Naive thymus-derived CD4-positive, alpha-beta T cell (primary cell): Measurements from ENCODE around the gene GTF2F2. TPM values are rescaled to one million over a fixed set of nuclear protein-coding genes. Genes with fewer than 3 reads are reported as not detected.

ENCODE experiments used
- ATAC-seq: fragments of 150-1000 bp; cut with Tn5 transposase; 2 replicates; pipeline ENCODE4 v1.10.0; 2021; ENCODE audit warnings: mild to moderate bottlenecking, moderate library complexity
- CTCF ChIA-PET: fragments of 350-600 bp; sonication (Branson Sonifier 250); formaldehyde crosslinking; loops from one replicate; lab custom pipeline; 2021; ENCODE audit warnings: antibody characterized with exemption; lab: Charles Lee
- POLR2A ChIA-PET: fragments of 350-600 bp; sonication (Branson Sonifier 250); formaldehyde crosslinking; loops from one replicate; lab custom pipeline; 2021; ENCODE audit warnings: antibody characterized with exemption, inconsistent platforms; lab: Charles Lee
- DNase-seq, 9 donors: peaks; one replicate each; pipeline versions ENCODE4 v3.0.0 to v3.0.0-alpha.2; 2020 to 2022; ENCODE audit warnings: mixed read lengths in 1 of 9
- H3K27ac ChIP-seq: one replicate; pipeline ENCODE4 v1.7.0; 2013; ENCODE audit warnings: mild to moderate bottlenecking, low read depth, low read length, moderate library complexity
- H3K27me3 ChIP-seq, 2 donors: one replicate each; pipeline ENCODE4 v1.7.0; 2013; ENCODE audit warnings: low read length in 2 of 2, mild to moderate bottlenecking in 2 of 2, moderate library complexity in 2 of 2; ENCODE audit not compliant: control insufficient read depth in 2 of 2, insufficient read depth in 2 of 2
- H3K36me3 ChIP-seq, 3 experiments: 1 replicate in 2 of 3; 2 replicates in 1 of 3; pipeline ENCODE4 v1.7.0; 2013; ENCODE audit warnings: low read length in 3 of 3, mild to moderate bottlenecking in 3 of 3, moderate library complexity in 1 of 3; ENCODE audit not compliant: insufficient read depth in 3 of 3, control insufficient read depth in 2 of 3
- H3K4me1 ChIP-seq, 2 donors: one replicate each; pipeline ENCODE4 v1.7.0; 2013; ENCODE audit warnings: low read length in 2 of 2, mild to moderate bottlenecking in 2 of 2, moderate library complexity in 1 of 2; ENCODE audit not compliant: control insufficient read depth in 2 of 2, insufficient read depth in 2 of 2
- H3K4me3 ChIP-seq: 2 replicates; pipeline ENCODE4 v1.7.0; 2013; ENCODE audit warnings: mild to moderate bottlenecking, low read length
- H3K9me3 ChIP-seq, 3 experiments: 1 replicate in 2 of 3; 2 replicates in 1 of 3; pipeline ENCODE4 v1.7.0; 2013; ENCODE audit warnings: low read length in 3 of 3; ENCODE audit not compliant: control insufficient read depth in 2 of 3
- H3K27ac Mint-ChIP-seq, 9 donors: one replicate each; pipeline ENCODE4 v1.8.0; 2020 to 2022; ENCODE audit warnings: mixed read lengths in 9 of 9, mild to moderate bottlenecking in 8 of 9, moderate library complexity in 5 of 9, inconsistent platforms in 2 of 9
- H3K27me3 Mint-ChIP-seq, 5 donors: one replicate each; pipeline ENCODE4 v1.8.0; 2021 to 2022; ENCODE audit warnings: mixed read lengths in 5 of 5, mild to moderate bottlenecking in 1 of 5
- H3K36me3 Mint-ChIP-seq, 5 donors: one replicate each; pipeline ENCODE4 v1.8.0; 2020 to 2022; ENCODE audit warnings: mixed read lengths in 5 of 5, mild to moderate bottlenecking in 3 of 5, inconsistent platforms in 1 of 5
- H3K4me1 Mint-ChIP-seq, 7 donors: one replicate each; pipeline ENCODE4 v1.8.0; 2020 to 2022; ENCODE audit warnings: mixed read lengths in 7 of 7, mild to moderate bottlenecking in 3 of 7, inconsistent platforms in 1 of 7
- H3K4me3 Mint-ChIP-seq, 10 donors: one replicate each; pipeline ENCODE4 v1.8.0; 2020 to 2022; ENCODE audit warnings: mild to moderate bottlenecking in 10 of 10, mixed read lengths in 10 of 10, moderate library complexity in 6 of 10, inconsistent platforms in 2 of 10
- H3K9me3 Mint-ChIP-seq, 11 donors: one replicate each; pipeline ENCODE4 v1.8.0; 2020 to 2022; ENCODE audit warnings: mixed read lengths in 11 of 11, mild to moderate bottlenecking in 4 of 11, inconsistent platforms in 1 of 11, moderate library complexity in 1 of 11
- intact Hi-C, 2 donors: fragments of 100-400 bp; cut with micrococcal nuclease; formaldehyde crosslinking; loops; one replicate each; pipeline ENCODE4 v1.15.1; 2023
- polyA plus RNA-seq, 2 donors: library from polyadenylated mRNA; unstranded; fragments of 300-500 nt; fragmentation: Illumina TruSeq; gene quantifications; one replicate each; pipeline ENCODE4 v1.2.3, GENCODE V29; 2021
- total RNA-seq, 6 experiments: library from RNA in 5 of 6; stranded (reverse) in 5 of 6; gene quantifications; 1 replicate in 5 of 6; 2 replicates in 1 of 6; pipeline ENCODE4 v1.2.3 and lab custom pipeline; 2021 to 2026

The GTF2F2 gene
- total and polyA plus RNA-seq, 7 experiments from 2014 or later = 6.7 to 20.4 (median 14.1) TPM

GRCh38 chr13:45218689-45219088, 98.4 kb downstream of the GTF2F2 start:
- ChIA-PET POLR2A (interaction anchor here (0.7 kb wide), 1 partner anchor 118 kb away, joined by 3 read pairs; no protein-coding TSS in a partner anchor), CTCF (no interaction called here)
- Histone ChIP-seq H3K4me1 (no peaks in the 10 kb centered on the region), H3K27me3 (no peaks in the 10 kb centered on the region), H3K36me3 (no peaks in the 10 kb centered on the region), H3K4me3 (no peak overlapping the region), H3K9me3 (no peaks in the 10 kb centered on the region), H3K27ac (no peak overlapping the region)
- Mint-ChIP-seq H3K4me3 (no peak overlapping the region), H3K27me3 (no peaks in the 10 kb centered on the region), H3K36me3 (peaks cover 0 to 30% (median 8%) of the 10 kb centered on the region in 5 donors), H3K9me3 (peaks cover 0 to 5% (median 0%) of the 10 kb centered on the region in 11 donors), H3K4me1 (peaks cover 2 to 33% (median 13%) of the 10 kb centered on the region in 7 donors), H3K27ac (peak overlapping the region in 1 of 9 donors; percentile 69)
- DNase-seq (no peak), ATAC-seq (no peak)
- intact Hi-C loops = no loop called here

DNA sequence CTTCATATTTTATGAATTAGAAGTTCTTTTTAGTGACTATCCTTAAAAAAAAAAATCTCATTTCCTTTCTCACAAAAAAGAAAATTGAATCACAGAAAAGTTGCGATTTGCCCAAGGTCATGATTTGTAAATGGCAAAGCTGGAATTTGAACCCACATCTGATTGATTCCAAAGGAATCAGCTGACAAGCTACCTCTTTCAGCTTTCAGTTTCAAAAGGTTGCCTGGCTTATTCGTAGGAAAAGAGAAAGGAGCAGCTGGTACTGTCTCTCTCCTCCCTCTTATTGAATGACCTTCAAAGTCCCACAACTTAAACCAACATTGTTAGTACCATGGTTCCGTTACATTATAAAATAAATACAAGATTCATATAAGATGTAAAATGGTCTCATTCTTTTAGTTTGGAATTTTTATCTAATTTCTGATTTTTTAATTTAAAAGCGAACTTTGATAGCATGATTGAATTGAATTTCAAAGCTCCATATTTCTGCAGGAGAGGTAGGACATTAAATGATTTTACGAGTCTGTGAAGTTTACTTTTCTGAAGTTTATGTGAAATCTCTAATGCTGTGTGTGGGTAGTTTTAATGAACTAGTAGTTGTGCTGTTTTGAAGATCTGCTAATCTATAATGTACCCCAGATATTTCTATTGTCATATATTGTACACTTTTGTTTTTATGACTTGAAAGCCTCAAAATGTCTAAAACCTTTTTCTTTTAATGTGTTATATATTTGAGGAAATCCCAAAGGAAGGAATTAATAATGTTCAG, 99.0 kb downstream of the GTF2F2 start:
- Histone ChIP-seq H3K9me3 (no peaks in the 10 kb centered on the region), H3K27me3 (no peaks in the 10 kb centered on the region), H3K4me1 (no peaks in the 10 kb centered on the region), H3K4me3 (no peak overlapping the region), H3K27ac (no peak overlapping the region), H3K36me3 (no peaks in the 10 kb centered on the region)
- Mint-ChIP-seq H3K4me1 (peaks cover 5 to 33% (median 14%) of the 10 kb centered on the region in 7 donors), H3K4me3 (no peak overlapping the region), H3K27ac (no peak overlapping the region), H3K27me3 (no peaks in the 10 kb centered on the region), H3K36me3 (peaks cover 0 to 34% (median 12%) of the 10 kb centered on the region in 5 donors), H3K9me3 (peaks cover 0 to 5% (median 0%) of the 10 kb centered on the region in 11 donors)
- ATAC-seq (no peak), DNase-seq (no peak)
- intact Hi-C loops = no loop called here
- CTCF ChIA-PET = interaction anchor here (0.9 kb wide), 1 partner anchor 172 kb away, joined by 3 read pairs; no protein-coding TSS in a partner anchor
- POLR2A ChIA-PET = interaction anchor here (0.7 kb wide), 1 partner anchor 118 kb away, joined by 3 read pairs; no protein-coding TSS in a partner anchor

DNA sequence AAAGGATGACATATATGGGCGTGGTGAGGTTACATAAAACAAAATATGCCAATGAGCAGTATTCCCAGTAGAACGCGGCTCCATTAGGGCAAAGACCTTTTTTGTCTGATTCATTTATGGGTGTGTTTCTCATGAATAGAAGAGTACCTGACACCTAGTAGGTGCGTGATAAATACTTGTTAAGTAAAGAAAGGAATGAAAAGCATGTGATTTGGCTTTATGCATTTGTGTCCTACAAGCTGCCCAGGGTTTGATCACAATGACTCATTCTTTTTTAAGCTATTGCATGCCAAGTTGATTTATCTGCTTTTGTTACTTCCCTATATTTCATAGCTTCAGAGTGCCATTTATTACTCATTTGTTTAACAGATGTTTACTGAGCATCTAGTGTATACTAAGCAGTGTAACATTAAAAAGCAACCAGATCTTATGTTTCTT, 99.6 kb downstream of the GTF2F2 start:
- CTCF ChIA-PET = interaction anchor here (0.9 kb wide), 1 partner anchor 173 kb away, joined by 3 read pairs; no protein-coding TSS in a partner anchor
- no peak for DNase-seq
- intact Hi-C loops = no loop called here

DNA sequence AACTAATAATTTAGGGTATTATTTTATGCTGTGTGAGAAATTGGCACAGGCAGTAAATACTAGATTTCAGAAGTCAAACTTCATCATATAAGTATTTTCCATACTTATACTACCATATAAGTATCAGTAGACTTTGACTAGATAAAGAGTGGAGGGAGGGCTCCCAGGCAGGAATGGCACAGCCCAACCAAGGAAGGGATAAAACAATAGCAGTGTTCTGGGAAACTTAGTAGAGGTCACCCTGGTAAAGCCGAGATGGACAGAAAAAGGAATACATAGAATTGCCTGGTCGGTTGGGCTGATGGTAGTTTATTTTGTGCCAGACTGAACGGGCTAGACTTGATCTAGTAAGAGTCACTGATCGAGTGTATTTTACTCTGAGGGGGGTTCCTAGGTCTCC, 100.1 kb downstream of the GTF2F2 start:
- peaks cover 0 to 38% (median 13%) of the 10 kb centered on the region in 5 donors for H3K36me3 Mint-ChIP-seq
- CTCF ChIA-PET = interaction anchor here (0.9 kb wide), 1 partner anchor 173 kb away, joined by 3 read pairs; no protein-coding TSS in a partner anchor
- intact Hi-C loops = no loop called here

More for the DNA sequence above, 99.6 kb downstream of the GTF2F2 start:
- H3K27me3 Mint-ChIP-seq = no peaks in the 10 kb centered on the region
- H3K9me3 Mint-ChIP-seq = peaks cover 0 to 5% (median 0%) of the 10 kb centered on the region in 11 donors
- Histone ChIP-seq H3K36me3 (no peaks in the 10 kb centered on the region), H3K9me3 (no peaks in the 10 kb centered on the region), H3K27ac (no peak overlapping the region), H3K27me3 (no peaks in the 10 kb centered on the region), H3K4me1 (no peaks in the 10 kb centered on the region), H3K4me3 (no peak overlapping the region)
- peaks cover 5 to 33% (median 14%) of the 10 kb centered on the region in 7 donors for H3K4me1 Mint-ChIP-seq
- no peak for ATAC-seq
- H3K36me3 Mint-ChIP-seq = peaks cover 0 to 36% (median 13%) of the 10 kb centered on the region in 5 donors
- H3K4me3 Mint-ChIP-seq = no peak overlapping the region
- POLR2A ChIA-PET = no interaction called here
- H3K27ac Mint-ChIP-seq = no peak overlapping the region

DNA sequence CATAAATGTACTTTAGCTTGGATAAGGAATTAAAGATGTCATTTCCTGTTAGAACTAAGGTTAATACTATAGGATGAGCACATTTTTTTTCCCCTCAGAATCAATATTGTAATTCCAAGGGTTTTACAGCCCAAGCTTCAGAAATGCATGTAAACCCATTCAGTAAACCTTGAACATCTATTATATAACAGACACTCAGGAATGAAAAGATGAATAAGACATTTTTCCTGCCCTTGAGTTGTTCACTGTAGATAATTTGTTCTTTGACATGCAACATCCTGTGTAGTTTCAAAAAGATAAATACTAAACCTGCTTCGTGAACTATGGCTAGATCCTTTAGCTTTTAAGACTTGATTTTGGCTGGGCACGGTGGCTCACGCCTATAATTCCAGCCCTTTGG, 102.2 kb downstream of the GTF2F2 start:
- Mint-ChIP-seq H3K36me3 (peaks cover 0 to 23% (median 9%) of the 10 kb centered on the region in 5 donors), H3K4me3 (no peak overlapping the region), H3K4me1 (peaks cover 3 to 30% (median 10%) of the 10 kb centered on the region in 7 donors), H3K9me3 (peaks cover 0 to 5% (median 0%) of the 10 kb centered on the region in 11 donors), H3K27ac (no peak overlapping the region), H3K27me3 (no peaks in the 10 kb centered on the region)
- Histone ChIP-seq H3K4me3 (no peak overlapping the region), H3K27ac (no peak overlapping the region), H3K4me1 (no peaks in the 10 kb centered on the region), H3K36me3 (no peaks in the 10 kb centered on the region), H3K27me3 (no peaks in the 10 kb centered on the region), H3K9me3 (no peaks in the 10 kb centered on the region)
- ChIA-PET POLR2A (no interaction called here), CTCF (no interaction called here)
- ATAC-seq (no peak), DNase-seq (no peak)
- intact Hi-C loops = no loop called here

More for the DNA sequence above, 100.1 kb downstream of the GTF2F2 start:
- no peak overlapping the region for H3K27ac ChIP-seq
- H3K4me1 ChIP-seq = no peaks in the 10 kb centered on the region
- H3K36me3 ChIP-seq = no peaks in the 10 kb centered on the region
- POLR2A ChIA-PET = no interaction called here
- no peak overlapping the region for H3K4me3 ChIP-seq
- ATAC-seq (no peak), DNase-seq (no peak)
- no peaks in the 10 kb centered on the region for H3K27me3 Mint-ChIP-seq
- peaks cover 0 to 5% (median 0%) of the 10 kb centered on the region in 11 donors for H3K9me3 Mint-ChIP-seq
- no peaks in the 10 kb centered on the region for H3K9me3 ChIP-seq
- no peaks in the 10 kb centered on the region for H3K27me3 ChIP-seq
- H3K27ac Mint-ChIP-seq = peak overlapping the region in 1 of 9 donors; percentile 32
- peaks cover 5 to 33% (median 14%) of the 10 kb centered on the region in 7 donors for H3K4me1 Mint-ChIP-seq
- H3K4me3 Mint-ChIP-seq = no peak overlapping the region

DNA sequence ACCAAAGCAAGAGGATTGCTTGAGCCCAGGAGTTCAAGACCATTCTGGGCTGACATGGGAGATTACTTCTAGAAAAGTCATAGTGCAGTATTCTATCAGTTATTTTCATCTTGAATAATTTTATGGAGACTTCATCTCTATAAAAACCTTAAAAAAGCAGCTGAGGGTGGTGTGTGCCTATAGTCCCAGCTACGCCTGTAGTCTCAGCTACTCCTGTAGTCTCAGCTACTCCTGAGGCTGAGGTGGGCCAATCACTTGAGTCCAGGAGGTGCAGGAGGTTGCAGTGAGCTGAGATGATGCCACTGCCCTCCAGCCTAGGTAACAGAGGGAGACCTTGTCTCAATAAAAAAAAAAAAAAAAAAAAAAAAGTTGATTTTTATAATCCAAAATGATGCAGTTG, 102.6 kb downstream of the GTF2F2 start:
- POLR2A ChIA-PET = no interaction called here
- intact Hi-C loops = no loop called here
- peaks cover 0 to 5% (median 0%) of the 10 kb centered on the region in 11 donors for H3K9me3 Mint-ChIP-seq
- Histone ChIP-seq H3K27me3 (no peaks in the 10 kb centered on the region), H3K9me3 (no peaks in the 10 kb centered on the region), H3K4me3 (no peak overlapping the region), H3K4me1 (no peaks in the 10 kb centered on the region), H3K27ac (no peak overlapping the region), H3K36me3 (no peaks in the 10 kb centered on the region)
- DNase-seq (no peak), ATAC-seq (no peak)
- CTCF ChIA-PET = interaction anchor here (1.1 kb wide), 1 partner anchor 21 kb away, joined by 3 read pairs; no protein-coding TSS in a partner anchor
- H3K36me3 Mint-ChIP-seq = peaks cover 0 to 21% (median 10%) of the 10 kb centered on the region in 5 donors
- no peak overlapping the region for H3K27ac Mint-ChIP-seq
- H3K4me1 Mint-ChIP-seq = peaks cover 3 to 26% (median 12%) of the 10 kb centered on the region in 7 donors
- no peak overlapping the region for H3K4me3 Mint-ChIP-seq
- H3K27me3 Mint-ChIP-seq = no peaks in the 10 kb centered on the region
